GM12801 (cell line): ENCODE results near the gene CORO7.

ENCODE experiments used
- CTCF ChIP-seq: IDR thresholded peaks from one replicate; pipeline ENCODE4 v1.5.1; 2011; ENCODE audit warnings: control low read depth; ENCODE audit not compliant: insufficient read length; ENCODE audit errors: extremely low read depth

The CORO7 gene

GRCh38 chr16:4404247-4404966 is 12.0 kb downstream of the CORO7 start:
- TF ChIP-seq CTCF: no peak

GRCh38 chr16:4403133-4403949 is 13.1 kb downstream of the CORO7 start:
- no peak for TF ChIP-seq CTCF

GRCh38 chr16:4402439-4403132 is 13.8 kb downstream of the CORO7 start:
- TF ChIP-seq CTCF: no peak

GRCh38 chr16:4401510-4401909 is 14.9 kb downstream of the CORO7 start:
- no peak for TF ChIP-seq CTCF

- no peak for TF ChIP-seq CTCF
Measured at GRCh38 chr16:4401094-4401501, 15.3 kb downstream of the CORO7 start.

- TF ChIP-seq CTCF: no peak
Measured at GRCh38 chr16:4399001-4399730, 17.2 kb downstream of the CORO7 start.
